Esophagus muscularis mucosa (tissue), 4 donors: ENCODE results near the gene ZIC4. TPM values are rescaled to one million over a fixed set of nuclear protein-coding genes. Genes with fewer than 3 reads are reported as not detected.

Source experiments
- DNase-seq: peaks from one replicate; pipeline ENCODE4 v3.0.0-alpha.2; 2017; ENCODE audit errors: extremely low spot score
- H3K27ac ChIP-seq, 4 donors: fragments of 200-600 bp; sonication (generic); replicated peaks in 1 of 4; 1 replicate in 3 of 4; 2 replicates in 1 of 4; pipeline ENCODE4 v1.5.1; 2016 to 2019; ENCODE audit warnings: mild to moderate bottlenecking in 1 of 4
- H3K27me3 ChIP-seq, 4 donors: fragments of 200-600 bp; sonication (generic); one replicate each; pipeline versions ENCODE4 v1.5.1 to v1.6.0; 2016 to 2019
- H3K36me3 ChIP-seq, 4 donors: fragments of 200-600 bp; sonication (generic); one replicate each; pipeline ENCODE4 v1.5.1; 2016 to 2019
- H3K4me1 ChIP-seq, 4 donors: fragments of 200-600 bp; sonication (generic); one replicate each; pipeline ENCODE4 v1.5.1; 2016 to 2019
- H3K4me3 ChIP-seq, 4 donors: fragments of 200-600 bp; sonication (generic); 1 replicate in 2 of 4; 2 replicates in 2 of 4; pipeline ENCODE4 v1.5.1; 2016 to 2019; ENCODE audit warnings: mild to moderate bottlenecking in 4 of 4, moderate library complexity in 1 of 4
- H3K9me3 ChIP-seq, 4 donors: fragments of 200-600 bp; sonication (generic); 1 replicate in 3 of 4; 2 replicates in 1 of 4; pipeline ENCODE4 v1.5.1; 2016 to 2019
- EP300 ChIP-seq: sonication (generic); formaldehyde crosslinking; IDR thresholded peaks from one replicate; pipeline ENCODE4 v1.6.1; 2017; ENCODE audit warnings: antibody characterized with exemption
- POLR2A ChIP-seq: fragments of 450-650 bp; IDR thresholded peaks from one replicate; pipeline ENCODE4 v1.6.1; 2017; ENCODE audit warnings: antibody characterized with exemption, moderate library complexity, mild to moderate bottlenecking, low read depth
- POLR2AphosphoS5 ChIP-seq, 2 donors: sonication (generic); formaldehyde crosslinking; IDR thresholded peaks; one replicate each; pipeline ENCODE4 v1.6.1; 2017; ENCODE audit warnings: antibody characterized with exemption in 2 of 2
- WGBS: methylation state at CpG from one replicate; pipeline ENCODE4 v1.1.5; 2018; 5-methylcytosine and 5-hydroxymethylcytosine counted together
- intact Hi-C: fragments of 100-400 bp; cut with DNase I; formaldehyde crosslinking; loops from one replicate; pipeline ENCODE4 v1.15.1; 2023
- total RNA-seq, 4 donors: library from RNA; depleted of rRNA; stranded (reverse); fragments of >200 nt; gene quantifications; one replicate each; pipeline versions ENCODE4 v1.1.0 to v1.2.1, GENCODE V29; 2016
- TF ChIP-seq, protein P1 (sequence below), 3 experiments: fragments of 200-600 bp in 2 of 3; fragments of 450-650 bp in 1 of 3; sonication (generic) in 2 of 3; IDR thresholded peaks; one replicate each; pipeline ENCODE4 v1.5.1; 2017 to 2019; ENCODE audit warnings: antibody characterized with exemption in 3 of 3, mild to moderate bottlenecking in 2 of 3, moderate library complexity in 1 of 3

ZIC4 gene
- total RNA-seq, 4 donors from 2014 or later = not detected

DNA sequence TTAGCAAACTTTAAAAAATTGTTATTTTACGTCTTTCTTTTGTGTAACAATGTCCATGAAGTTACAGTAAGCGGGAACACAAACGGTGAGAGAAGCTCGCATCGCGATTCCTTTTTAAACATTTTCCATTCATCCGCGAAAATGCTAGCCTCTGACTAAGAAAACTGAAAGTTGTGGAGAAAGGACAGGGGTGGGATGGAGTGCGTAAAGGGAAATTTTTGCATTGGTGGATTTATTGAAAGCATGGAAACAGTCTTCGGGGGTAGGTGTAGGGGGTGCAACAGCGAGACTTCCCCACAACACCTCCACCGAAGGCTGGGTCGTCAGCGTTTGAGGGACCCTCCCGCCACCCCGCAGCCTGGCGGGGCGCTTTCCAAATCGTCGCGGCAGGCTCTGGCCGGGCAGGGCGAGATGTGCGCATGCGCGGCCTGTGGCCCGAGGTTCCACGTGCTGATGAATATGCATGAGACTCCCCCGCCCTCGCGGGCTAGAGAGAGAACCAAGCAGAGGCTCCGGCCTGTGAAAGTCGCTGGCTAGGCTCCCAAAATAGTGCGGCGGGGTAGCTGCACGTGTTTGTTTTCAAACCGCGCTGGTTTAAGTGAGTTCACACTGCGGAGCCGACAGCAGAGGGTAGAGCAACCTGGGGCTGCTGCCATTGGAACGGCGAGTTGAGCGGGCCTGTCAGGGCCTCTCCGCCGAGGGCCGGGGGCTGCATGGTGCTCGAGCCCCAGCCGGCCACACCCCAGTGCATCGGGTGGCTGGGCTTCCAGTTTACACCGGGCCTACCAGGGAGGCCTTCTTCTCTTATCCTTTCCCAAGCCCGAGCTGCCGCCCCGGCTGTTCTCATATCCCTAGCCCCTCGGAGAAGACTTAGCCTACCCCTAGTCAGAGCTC, 12.7 kb upstream of the ZIC4 start:
- peaks cover 12 to 40% (median 33%) of the 10 kb centered on the region in 4 donors for H3K4me1 ChIP-seq
- WGBS = 9% methylated on average over 42 of the region's 54 CpGs
- H3K36me3 ChIP-seq = no peaks in the 10 kb centered on the region
- DNase-seq = no peak
- TF ChIP-seq EP300 (no peak), POLR2A (peak; percentile 34)
- TF ChIP-seq, protein P1, sequence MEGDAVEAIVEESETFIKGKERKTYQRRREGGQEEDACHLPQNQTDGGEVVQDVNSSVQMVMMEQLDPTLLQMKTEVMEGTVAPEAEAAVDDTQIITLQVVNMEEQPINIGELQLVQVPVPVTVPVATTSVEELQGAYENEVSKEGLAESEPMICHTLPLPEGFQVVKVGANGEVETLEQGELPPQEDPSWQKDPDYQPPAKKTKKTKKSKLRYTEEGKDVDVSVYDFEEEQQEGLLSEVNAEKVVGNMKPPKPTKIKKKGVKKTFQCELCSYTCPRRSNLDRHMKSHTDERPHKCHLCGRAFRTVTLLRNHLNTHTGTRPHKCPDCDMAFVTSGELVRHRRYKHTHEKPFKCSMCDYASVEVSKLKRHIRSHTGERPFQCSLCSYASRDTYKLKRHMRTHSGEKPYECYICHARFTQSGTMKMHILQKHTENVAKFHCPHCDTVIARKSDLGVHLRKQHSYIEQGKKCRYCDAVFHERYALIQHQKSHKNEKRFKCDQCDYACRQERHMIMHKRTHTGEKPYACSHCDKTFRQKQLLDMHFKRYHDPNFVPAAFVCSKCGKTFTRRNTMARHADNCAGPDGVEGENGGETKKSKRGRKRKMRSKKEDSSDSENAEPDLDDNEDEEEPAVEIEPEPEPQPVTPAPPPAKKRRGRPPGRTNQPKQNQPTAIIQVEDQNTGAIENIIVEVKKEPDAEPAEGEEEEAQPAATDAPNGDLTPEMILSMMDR (IDR thresholded peaks at IDR 0.05) = no peak
- peaks cover 0 to 9% (median 0%) of the 10 kb centered on the region in 4 donors for H3K9me3 ChIP-seq
- H3K27me3 ChIP-seq = peaks cover 5 to 100% (median 90%) of the 10 kb centered on the region in 4 donors
- peak overlapping the region; percentile 16 to 45 (median 26) for H3K4me3 ChIP-seq
- H3K27ac ChIP-seq = no peak overlapping the region
- intact Hi-C loops = no loop called here

DNA sequence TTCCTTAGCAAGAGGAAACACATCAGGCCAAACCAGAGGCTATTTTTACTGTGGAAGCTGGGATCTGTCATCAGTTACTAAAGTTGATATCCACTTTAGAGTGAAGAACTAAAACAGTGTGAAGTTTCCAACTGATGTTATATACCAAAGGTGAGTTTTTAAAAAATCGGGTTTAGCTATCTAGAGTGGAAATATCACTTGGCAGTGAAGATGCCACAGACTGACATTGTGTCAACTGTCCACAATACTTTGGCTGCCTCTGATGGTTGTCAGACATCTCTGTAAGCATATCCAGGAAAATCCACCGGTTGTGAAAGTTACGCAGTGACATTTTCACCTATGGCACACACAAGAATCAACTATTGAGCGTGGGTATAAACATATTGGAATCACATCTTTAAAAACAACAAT, 12.0 kb upstream of the ZIC4 start:
- H3K4me1 ChIP-seq = peaks cover 16 to 40% (median 36%) of the 10 kb centered on the region in 4 donors
- no peak overlapping the region for H3K4me3 ChIP-seq
- H3K27ac ChIP-seq = no peak overlapping the region
- intact Hi-C loops = no loop called here
- peaks cover 5 to 100% (median 89%) of the 10 kb centered on the region in 4 donors for H3K27me3 ChIP-seq
- no peaks in the 10 kb centered on the region for H3K36me3 ChIP-seq
- H3K9me3 ChIP-seq = peaks cover 0 to 9% (median 0%) of the 10 kb centered on the region in 4 donors
- DNase-seq = no peak
- TF ChIP-seq POLR2AphosphoS5 (IDR thresholded peaks at IDR 0.05) (no peak), EP300 (no peak), POLR2A (no peak)
- TF ChIP-seq, protein P1 (IDR thresholded peaks at IDR 0.05) = no peak
- 35% methylated on average over 4 of the region's 4 CpGs for WGBS

- TF ChIP-seq, protein P1 (IDR thresholded peaks at IDR 0.05) = no peak
- no peak for TF ChIP-seq EP300
- no peak for TF ChIP-seq POLR2A
- TF ChIP-seq POLR2AphosphoS5 (IDR thresholded peaks at IDR 0.05) = no peak
- Histone ChIP-seq H3K36me3 (no peaks in the 10 kb centered on the region), H3K27ac (no peak overlapping the region), H3K4me1 (peaks cover 21 to 41% (median 40%) of the 10 kb centered on the region in 4 donors), H3K27me3 (peaks cover 0 to 100% (median 89%) of the 10 kb centered on the region in 4 donors), H3K9me3 (peaks cover 0 to 9% (median 0%) of the 10 kb centered on the region in 4 donors), H3K4me3 (no peak overlapping the region)
- intact Hi-C loops = no loop called here
- no peak for DNase-seq
- 54% methylated on average over 7 of the region's 7 CpGs for WGBS
Observed at GRCh38 chr3:147417551-147418295, 11.4 kb upstream of the ZIC4 start.

DNA sequence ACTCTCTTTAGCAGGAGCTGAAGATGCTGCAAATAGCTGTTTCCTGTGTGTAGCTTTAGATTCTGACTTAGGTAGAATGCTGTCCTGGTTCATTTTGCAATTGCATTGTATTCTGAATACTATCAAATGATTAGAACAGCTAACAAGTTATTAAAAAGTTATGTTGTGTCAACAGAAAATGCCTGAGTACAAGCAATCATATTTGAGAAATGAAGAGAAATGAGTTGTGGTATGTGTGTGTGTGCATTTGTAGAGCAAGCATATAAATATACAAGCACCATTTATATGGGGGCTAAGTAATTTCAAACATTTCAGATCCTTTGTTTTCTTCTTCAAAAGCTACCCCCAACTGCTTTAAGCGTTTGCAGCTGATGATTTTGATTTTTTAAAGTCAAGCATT, 10.6 kb upstream of the ZIC4 start:
- intact Hi-C loops = no loop called here

GRCh38 chr3:147415874-147416273, 9.5 kb upstream of the ZIC4 start:
- 15% methylated on average over 2 of the region's 2 CpGs for WGBS
- TF ChIP-seq, protein P1 (IDR thresholded peaks at IDR 0.05) = no peak
- no peak for TF ChIP-seq POLR2A
- TF ChIP-seq EP300 = no peak
- no peak for TF ChIP-seq POLR2AphosphoS5 (IDR thresholded peaks at IDR 0.05)
- Histone ChIP-seq H3K9me3 (peaks cover 0 to 17% (median 0%) of the 10 kb centered on the region in 4 donors), H3K27me3 (peaks cover 0 to 100% (median 91%) of the 10 kb centered on the region in 4 donors), H3K4me1 (peaks cover 27 to 50% (median 42%) of the 10 kb centered on the region in 4 donors), H3K36me3 (no peaks in the 10 kb centered on the region), H3K4me3 (no peak overlapping the region), H3K27ac (no peak overlapping the region)
- DNase-seq = no peak
- intact Hi-C loops = no loop called here

More for the DNA sequence above, 10.6 kb upstream of the ZIC4 start:
- 22% methylated on average over 1 of the region's 1 CpG for WGBS
- Histone ChIP-seq H3K4me3 (no peak overlapping the region), H3K9me3 (peaks cover 0 to 14% (median 0%) of the 10 kb centered on the region in 4 donors), H3K4me1 (peaks cover 21 to 47% (median 42%) of the 10 kb centered on the region in 4 donors), H3K27me3 (peaks cover 0 to 100% (median 91%) of the 10 kb centered on the region in 4 donors), H3K36me3 (no peaks in the 10 kb centered on the region), H3K27ac (no peak overlapping the region)
- DNase-seq = no peak
- TF ChIP-seq POLR2A = no peak
